ENCODE results near the gene ZMYM4.

- TF ChIP-seq CTCF (IDR thresholded peaks at IDR 0.05; ENCODE audit: low read depth, low read length, poor library complexity, severe bottlenecking): no peak
- no peak for TF ChIP-seq EZH2phosphoT487 (IDR thresholded peaks at IDR 0.05; ENCODE audit: borderline replicate concordance, low read length)
Observed at GRCh38 chr1:35334485-35334884, 66.0 kb downstream of the ZMYM4 start.
